ENCODE measurements around the gene ABCA7. TPM values are rescaled to one million over a fixed set of nuclear protein-coding genes. Genes with fewer than 3 reads are reported as not detected.

Gene ABCA7
- polyA plus RNA-seq, 4 donors, result 6.2 to 8.9 (median 7.6) TPM

GRCh38 chr19:1102407-1103131 is 62.7 kb downstream of the ABCA7 start:
- no peak for DNase-seq (ENCODE audit: low read depth in 4 of 4, low spot score in 3 of 4)

DNA sequence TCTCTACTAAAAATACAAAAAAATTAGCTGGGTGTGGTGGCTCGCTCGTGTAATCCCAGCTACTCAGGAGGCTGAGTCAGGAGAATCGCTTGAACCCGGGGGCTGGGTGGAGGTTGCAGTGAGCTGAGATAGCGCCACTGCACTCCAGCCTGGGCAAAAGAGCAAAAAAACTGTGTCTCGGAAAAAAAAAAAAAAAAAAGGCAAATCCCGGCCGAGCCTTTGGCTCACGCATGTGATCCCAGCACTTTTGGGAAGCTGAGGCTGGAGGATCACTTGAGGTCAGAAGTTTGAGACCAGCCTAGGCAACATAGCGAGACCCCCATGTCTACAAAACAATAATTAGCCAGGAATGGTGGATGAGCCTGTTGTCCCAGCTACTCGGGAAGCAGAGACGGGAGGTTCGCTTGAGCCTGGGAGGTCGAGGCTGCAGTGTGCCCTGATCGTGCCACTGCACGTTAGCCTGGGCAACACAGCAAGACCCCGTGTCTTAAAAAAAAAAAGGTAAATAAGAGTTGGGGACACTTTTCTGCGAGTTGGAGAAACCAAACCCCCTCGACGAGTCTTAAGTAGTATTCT is 63.3 kb downstream of the ABCA7 start:
- no peak for DNase-seq (ENCODE audit: low read depth in 4 of 4, low spot score in 3 of 4)

DNA sequence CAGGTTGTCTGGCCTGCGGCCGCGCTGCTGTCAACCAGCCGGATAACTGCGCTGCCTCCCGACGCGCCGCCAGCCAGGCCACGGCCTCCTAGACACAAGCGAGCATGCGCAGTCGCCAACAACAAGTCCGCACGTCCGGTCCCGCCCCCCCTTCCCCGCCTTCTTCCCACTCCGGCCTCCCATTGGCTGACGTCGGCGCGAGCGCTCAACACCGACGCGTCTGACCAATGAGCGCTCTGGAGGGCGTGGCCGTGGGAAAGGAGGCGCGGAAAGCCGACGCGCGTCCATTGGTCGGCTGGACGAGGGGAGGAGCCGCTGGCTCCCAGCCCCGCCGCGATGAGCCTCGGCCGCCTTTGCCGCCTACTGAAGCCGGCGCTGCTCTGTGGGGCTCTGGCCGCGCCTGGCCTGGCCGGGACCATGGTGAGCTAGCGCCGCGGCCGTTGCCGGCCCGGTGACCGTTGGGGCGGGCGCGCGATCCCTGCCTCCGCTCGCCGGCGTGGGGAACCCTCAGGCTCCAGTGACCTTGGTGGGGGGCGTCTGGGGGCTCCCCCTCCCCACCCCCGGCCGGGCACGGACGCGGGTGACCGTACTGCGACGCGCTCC is 63.9 kb downstream of the ABCA7 start, which contains the start of gene GPX4:
GPX4 (plus strand) TSS at position 287 of the 603 bp plus-strand sequence; CDS start at position 337, 50 bp downstream.
- peak; percentile 99 to 100 (median 99) for DNase-seq (ENCODE audit: low read depth in 4 of 4, low spot score in 3 of 4)

GRCh38 chr19:1104311-1105007 is 64.6 kb downstream of the ABCA7 start:
- DNase-seq (ENCODE audit: low read depth in 4 of 4, low spot score in 3 of 4), result no peak

DNA sequence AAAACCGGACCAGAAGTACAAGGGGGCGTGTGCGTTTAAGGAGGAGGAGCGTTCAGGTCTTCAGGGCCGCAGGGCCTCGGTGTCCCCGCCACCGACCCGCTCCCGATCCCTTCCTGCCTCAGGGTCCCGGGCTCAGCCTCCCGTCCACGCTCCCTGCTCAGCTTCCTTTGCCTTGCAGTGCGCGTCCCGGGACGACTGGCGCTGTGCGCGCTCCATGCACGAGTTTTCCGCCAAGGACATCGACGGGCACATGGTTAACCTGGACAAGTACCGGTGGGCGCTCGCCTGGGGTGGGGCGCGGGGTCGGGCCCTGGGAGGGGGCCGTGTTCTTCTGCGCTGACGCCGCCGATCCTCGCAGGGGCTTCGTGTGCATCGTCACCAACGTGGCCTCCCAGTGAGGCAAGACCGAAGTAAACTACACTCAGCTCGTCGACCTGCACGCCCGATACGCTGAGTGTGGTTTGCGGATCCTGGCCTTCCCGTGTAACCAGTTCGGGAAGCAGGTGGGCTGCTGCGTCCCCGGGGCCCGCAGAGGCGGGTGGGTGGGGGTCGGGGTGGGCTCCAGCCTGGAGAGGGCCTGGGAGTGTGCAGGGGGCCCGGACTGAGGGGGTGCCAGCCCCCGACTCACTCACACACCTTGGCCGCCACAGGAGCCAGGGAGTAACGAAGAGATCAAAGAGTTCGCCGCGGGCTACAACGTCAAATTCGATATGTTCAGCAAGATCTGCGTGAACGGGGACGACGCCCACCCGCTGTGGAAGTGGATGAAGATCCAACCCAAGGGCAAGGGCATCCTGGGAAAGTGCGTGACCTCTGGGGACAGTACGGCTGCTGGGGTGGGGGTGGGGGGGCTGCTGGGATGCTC is 65.3 kb downstream of the ABCA7 start:
- no peak for DNase-seq (ENCODE audit: low read depth in 4 of 4, low spot score in 3 of 4)

- DNase-seq (ENCODE audit: low read depth in 4 of 4, low spot score in 3 of 4), result no peak
Measured at GRCh38 chr19:1105873-1106840, 66.2 kb downstream of the ABCA7 start.

DNA sequence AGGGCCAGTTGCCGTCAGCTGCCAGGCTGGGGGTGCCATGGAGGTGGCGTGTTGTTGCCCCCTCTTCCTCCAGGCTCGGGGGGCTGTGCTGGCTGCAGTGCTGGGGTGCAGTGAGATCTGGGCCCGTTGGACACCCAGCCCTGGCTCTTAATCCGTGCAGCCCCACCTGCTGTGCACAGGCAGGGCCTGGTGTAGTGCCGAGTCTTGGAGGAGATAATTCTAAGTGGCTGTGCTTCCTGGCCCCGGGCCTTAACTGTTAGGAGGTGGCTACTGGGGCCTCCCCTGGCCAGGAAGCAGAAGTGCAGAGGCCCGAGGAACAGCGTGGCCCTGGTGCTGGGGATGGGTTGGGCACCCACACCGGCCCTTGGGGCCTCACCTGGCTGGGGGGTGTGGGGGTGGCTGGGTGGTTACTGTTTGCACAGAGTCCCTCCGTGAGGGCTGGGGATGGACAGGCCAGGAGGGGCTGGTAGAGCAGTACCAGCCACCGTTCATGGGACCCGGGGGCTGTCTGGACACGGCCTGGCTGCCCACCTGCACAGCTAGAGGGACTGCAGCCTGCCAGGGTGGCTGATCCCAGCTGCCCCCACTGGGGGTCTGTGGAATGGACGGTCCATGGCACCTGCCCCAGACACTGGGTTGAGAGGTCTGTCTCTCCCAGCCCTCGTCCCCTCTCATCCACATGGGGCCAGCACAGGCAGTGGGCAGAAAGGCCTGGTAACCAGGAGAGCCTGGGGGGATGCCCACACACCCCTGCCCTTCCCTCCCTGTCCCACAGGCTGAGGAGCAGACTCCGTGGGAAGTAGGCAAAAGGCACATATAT is 67.1 kb downstream of the ABCA7 start:
- no peak for DNase-seq (ENCODE audit: low read depth in 4 of 4, low spot score in 3 of 4)

DNA sequence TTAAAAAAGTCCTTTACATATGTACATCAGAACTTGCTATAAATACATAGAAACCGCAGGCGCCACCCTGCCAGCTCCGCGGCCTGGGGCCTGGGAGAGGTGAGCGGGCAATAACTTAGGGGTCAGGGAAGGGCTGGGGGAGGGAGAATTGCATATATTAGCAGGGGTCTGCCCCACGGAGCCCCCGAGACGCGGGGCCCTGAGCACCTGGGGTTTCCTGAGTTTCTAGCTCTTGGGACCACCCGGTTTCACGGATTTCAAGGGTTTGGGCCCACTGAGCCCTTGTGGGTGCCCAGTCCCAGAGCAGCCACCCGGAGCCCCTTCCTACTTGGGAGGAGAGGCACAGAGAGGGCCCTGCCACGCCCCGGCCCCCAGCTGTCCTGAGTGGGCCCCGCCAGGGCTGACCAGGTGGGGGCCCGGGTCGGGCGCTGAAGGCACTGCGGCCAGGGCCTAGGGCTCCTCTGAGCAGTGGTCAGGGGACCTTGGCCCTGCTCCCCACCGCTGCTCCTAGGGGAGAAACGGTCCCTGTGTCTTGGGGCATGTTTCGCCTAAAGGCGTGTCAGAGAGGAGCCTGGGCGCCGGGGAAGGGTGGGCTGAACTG is 67.9 kb downstream of the ABCA7 start:
- DNase-seq (ENCODE audit: low read depth in 4 of 4, low spot score in 3 of 4), result no peak

- DNase-seq (ENCODE audit: low read depth in 4 of 4, low spot score in 3 of 4), result no peak
Measured at GRCh38 chr19:1108291-1109031, 68.6 kb downstream of the ABCA7 start.

- DNase-seq (ENCODE audit: low read depth in 4 of 4, low spot score in 3 of 4), result no peak
Measured at GRCh38 chr19:1109032-1109551, 69.2 kb downstream of the ABCA7 start.

DNA sequence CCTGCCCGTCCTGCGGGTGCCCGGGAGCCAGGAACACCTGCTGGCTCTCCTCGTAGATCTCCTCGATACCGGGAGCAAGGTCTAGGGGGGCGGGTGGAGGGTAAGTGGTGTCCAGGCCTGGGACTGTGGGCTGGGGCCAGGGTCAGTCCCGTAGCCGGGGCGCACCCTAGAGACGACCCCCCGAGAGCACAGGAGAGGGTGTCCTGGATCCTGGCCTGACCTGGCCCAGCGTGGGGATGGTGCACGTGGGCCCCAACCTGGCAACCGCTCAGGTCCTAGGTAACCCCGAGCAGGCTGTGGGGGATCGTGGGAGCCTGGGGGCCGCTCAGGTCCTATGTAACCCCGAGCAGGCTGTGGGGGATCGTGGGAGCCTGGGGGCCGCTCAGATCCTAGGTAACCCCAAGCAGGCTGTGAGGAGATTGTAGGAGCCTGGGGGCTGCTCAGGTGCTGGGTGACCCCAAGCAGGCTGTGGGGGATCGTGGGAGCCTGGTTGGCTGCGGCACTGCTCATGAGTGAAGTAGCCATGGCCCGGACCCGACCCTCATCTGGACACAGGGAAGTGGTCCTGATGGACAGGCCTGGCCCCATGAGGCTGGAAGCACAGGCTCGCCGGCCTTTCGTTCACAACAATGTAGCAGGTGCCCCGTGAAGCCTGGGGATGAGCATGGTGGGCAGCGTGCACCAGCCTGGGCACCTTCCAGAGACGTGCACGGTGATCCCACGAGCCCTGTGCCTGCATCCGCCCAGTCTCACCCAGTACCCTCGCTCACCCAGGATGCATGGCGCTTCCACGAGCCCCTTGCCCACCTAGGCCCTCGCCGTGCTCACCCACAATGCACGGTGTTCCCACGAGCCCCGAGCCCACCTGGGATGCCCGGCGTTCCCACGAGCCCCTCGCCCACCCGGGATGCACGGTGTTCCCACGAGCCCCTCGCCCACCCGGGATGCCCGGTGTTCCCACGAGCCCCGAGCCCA is 70.1 kb downstream of the ABCA7 start:
- no peak for DNase-seq (ENCODE audit: low read depth in 4 of 4, low spot score in 3 of 4)

- DNase-seq (ENCODE audit: low read depth in 4 of 4, low spot score in 3 of 4), result no peak
Measured at GRCh38 chr19:1110809-1111640, 71.1 kb downstream of the ABCA7 start.

DNA sequence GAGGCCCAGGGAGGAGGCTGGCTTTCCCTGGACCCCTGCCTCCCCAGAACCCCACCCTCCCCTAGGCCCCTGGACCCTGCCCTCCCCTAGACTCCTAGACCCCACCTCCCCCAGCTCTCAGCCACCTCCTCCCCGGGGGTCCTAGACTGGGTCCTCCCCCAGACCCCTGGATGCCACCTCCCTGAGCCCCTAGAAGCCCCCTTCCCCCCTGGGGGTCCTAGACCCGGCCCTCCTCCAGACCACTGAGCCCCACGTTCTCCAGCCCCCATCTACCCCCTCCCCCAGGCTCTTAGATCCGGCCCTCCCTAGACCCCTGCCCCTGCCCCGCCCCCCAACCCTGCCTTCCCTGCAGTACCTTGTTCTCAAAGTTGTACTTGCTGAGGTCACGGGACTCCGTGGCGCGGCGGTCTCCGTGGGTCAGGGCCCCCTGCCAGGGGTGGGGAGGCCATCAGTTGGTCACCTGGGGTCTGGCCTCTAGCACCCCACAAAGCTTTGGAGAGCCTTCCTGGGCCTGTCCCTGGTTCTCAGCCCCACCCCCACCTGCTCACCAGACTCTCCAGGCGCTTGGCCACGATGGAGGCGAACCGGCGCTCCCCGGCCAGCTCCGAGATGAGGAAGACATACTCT is 71.8 kb downstream of the ABCA7 start:
- DNase-seq (ENCODE audit: low read depth in 4 of 4, low spot score in 3 of 4), result no peak

- DNase-seq (ENCODE audit: low read depth in 4 of 4, low spot score in 3 of 4), result no peak
Measured at GRCh38 chr19:1112268-1113029, 72.5 kb downstream of the ABCA7 start.
